Measurements from ENCODE around the gene OPA1. TPM values are rescaled to one million over a fixed set of nuclear protein-coding genes. Genes with fewer than 3 reads are reported as not detected.

The OPA1 gene
- total RNA-seq, 2 experiments from 2014 or later = 94.9 to 115 TPM

- H3K27ac Mint-ChIP-seq = no peak overlapping the region
- peaks cover 6% of the 10 kb centered on the region for H3K4me1 Mint-ChIP-seq
- CTCF ChIA-PET = interaction anchor here (0.7 to 1.0 kb wide), 2 partner anchors 17 to 79 kb away, joined by 3 read pairs; no protein-coding TSS in a partner anchor
- no peaks in the 10 kb centered on the region for H3K9me3 Mint-ChIP-seq (ENCODE audit: low read depth)
- peaks cover 2% of the 10 kb centered on the region for H3K27me3 Mint-ChIP-seq
- POLR2A ChIA-PET = no interaction called here
- no peak for DNase-seq
- ATAC-seq = no peak
- no peak overlapping the region for H3K4me3 Mint-ChIP-seq
- intact Hi-C loops (cut with DNase I, micrococcal nuclease) = no loop called here
- H3K36me3 Mint-ChIP-seq (ENCODE audit: low read depth) = no peaks in the 10 kb centered on the region
Observed at GRCh38 chr3:193744822-193745684, 152.0 kb downstream of the OPA1 start.

- DNase-seq (no peak), ATAC-seq (no peak)
- no peak overlapping the region for H3K4me3 Mint-ChIP-seq
- CTCF ChIA-PET = no interaction called here
- intact Hi-C loops (cut with DNase I, micrococcal nuclease) = no loop called here
- peaks cover 2% of the 10 kb centered on the region for H3K27me3 Mint-ChIP-seq
- peaks cover 6% of the 10 kb centered on the region for H3K4me1 Mint-ChIP-seq
- POLR2A ChIA-PET = no interaction called here
- H3K27ac Mint-ChIP-seq = no peak overlapping the region
- no peaks in the 10 kb centered on the region for H3K36me3 Mint-ChIP-seq (ENCODE audit: low read depth)
- H3K9me3 Mint-ChIP-seq (ENCODE audit: low read depth) = peaks cover 2% of the 10 kb centered on the region
Observed at GRCh38 chr3:193746832-193747231, 153.8 kb downstream of the OPA1 start.

Other genes starting within 250 kb of the OPA1 start
- gene ATP13A5, start 214.5 kb upstream of the OPA1 start, total RNA-seq = not detected
- gene ATP13A4, start 38.3 kb upstream of the OPA1 start, total RNA-seq = 1 to 10 TPM; 1.1 to 3.3 TPM

All from activated CD4-positive, alpha-beta T cell treated with anti-CD3 and anti-CD28 coated beads for 36 hours (primary cell).